ENCODE results near the gene DIP2C. TPM values are rescaled to one million over a fixed set of nuclear protein-coding genes. Genes with fewer than 3 reads are reported as not detected.

DIP2C gene
- total RNA-seq, 2 experiments from 2014 or later, result 0.85 to 0.95 TPM

- ATAC-seq, result no peak
- intact Hi-C loops (cut with micrococcal nuclease), result no loop called here
- Mint-ChIP-seq H3K27ac (no peak overlapping the region), H3K9me3 (no peaks in the 10 kb centered on the region), H3K4me3 (no peak overlapping the region), H3K27me3 (peaks cover 7% of the 10 kb centered on the region), H3K4me1 (ENCODE audit: low read depth) (no peaks in the 10 kb centered on the region), H3K36me3 (ENCODE audit: low read depth) (no peaks in the 10 kb centered on the region)
- no peak for TF ChIP-seq CTCF (IDR thresholded peaks at IDR 0.05)
- POLR2A ChIA-PET, result no interaction called here
- CTCF ChIA-PET, result no interaction called here
- no peak for DNase-seq
Measured at GRCh38 chr10:728603-729002, 39.1 kb upstream of the DIP2C start.

GRCh38 chr10:727162-727790 is 37.8 kb upstream of the DIP2C start:
- ATAC-seq, result no peak
- peaks cover 3% of the 10 kb centered on the region for H3K9me3 Mint-ChIP-seq

GRCh38 chr10:725786-726185 is 36.3 kb upstream of the DIP2C start:
- no peak for TF ChIP-seq CTCF (IDR thresholded peaks at IDR 0.05)
- intact Hi-C loops (cut with micrococcal nuclease), result no loop called here

More at GRCh38 chr10:727162-727790, 37.8 kb upstream of the DIP2C start:
- peaks cover 2% of the 10 kb centered on the region for H3K27me3 Mint-ChIP-seq
- intact Hi-C loops (cut with micrococcal nuclease), result no loop called here
- no peak for TF ChIP-seq CTCF (IDR thresholded peaks at IDR 0.05)
- no peak overlapping the region for H3K4me3 Mint-ChIP-seq
- ChIA-PET CTCF (no interaction called here), POLR2A (no interaction called here)
- H3K36me3 Mint-ChIP-seq (ENCODE audit: low read depth), result no peaks in the 10 kb centered on the region
- no peak overlapping the region for H3K27ac Mint-ChIP-seq
- no peaks in the 10 kb centered on the region for H3K4me1 Mint-ChIP-seq (ENCODE audit: low read depth)
- DNase-seq, result no peak

GRCh38 chr10:725302-725701 is 35.8 kb upstream of the DIP2C start:
- TF ChIP-seq CTCF (IDR thresholded peaks at IDR 0.05), result no peak
- CTCF ChIA-PET, result no interaction called here
- no peak for ATAC-seq

More at GRCh38 chr10:725786-726185, 36.3 kb upstream of the DIP2C start:
- DNase-seq (no peak), ATAC-seq (no peak)
- Mint-ChIP-seq H3K4me1 (ENCODE audit: low read depth) (no peaks in the 10 kb centered on the region), H3K27me3 (peaks cover 2% of the 10 kb centered on the region), H3K4me3 (no peak overlapping the region), H3K27ac (no peak overlapping the region), H3K9me3 (peaks cover 3% of the 10 kb centered on the region), H3K36me3 (ENCODE audit: low read depth) (no peaks in the 10 kb centered on the region)
- ChIA-PET CTCF (no interaction called here), POLR2A (no interaction called here)

GRCh38 chr10:723973-724372 is 34.5 kb upstream of the DIP2C start:
- DNase-seq, result no peak
- no peak for ATAC-seq
- Mint-ChIP-seq H3K27me3 (no peaks in the 10 kb centered on the region), H3K4me1 (ENCODE audit: low read depth) (no peaks in the 10 kb centered on the region), H3K36me3 (ENCODE audit: low read depth) (no peaks in the 10 kb centered on the region), H3K9me3 (peaks cover 3% of the 10 kb centered on the region), H3K4me3 (no peak overlapping the region), H3K27ac (no peak overlapping the region)
- TF ChIP-seq CTCF (IDR thresholded peaks at IDR 0.05), result no peak
- POLR2A ChIA-PET, result no interaction called here
- CTCF ChIA-PET, result no interaction called here
- intact Hi-C loops (cut with micrococcal nuclease), result no loop called here

More at GRCh38 chr10:725302-725701, 35.8 kb upstream of the DIP2C start:
- intact Hi-C loops (cut with micrococcal nuclease), result no loop called here
- POLR2A ChIA-PET, result interaction anchor here (0.5 kb wide), 1 partner anchor 660 kb away, joined by 3 read pairs; no protein-coding TSS in a partner anchor
- Mint-ChIP-seq H3K27ac (no peak overlapping the region), H3K9me3 (peaks cover 3% of the 10 kb centered on the region), H3K4me1 (ENCODE audit: low read depth) (no peaks in the 10 kb centered on the region), H3K4me3 (no peak overlapping the region), H3K27me3 (peaks cover under 1% of the 10 kb centered on the region), H3K36me3 (ENCODE audit: low read depth) (no peaks in the 10 kb centered on the region)
- no peak for DNase-seq
